ENCODE measurements around the gene EEF2KMT.
"Not testable (repeated sequence)": the region's sequence is repeated elsewhere in the genome, so short reads cannot be mapped to it uniquely, and the experiment has no call there.

Gene EEF2KMT, protein sequence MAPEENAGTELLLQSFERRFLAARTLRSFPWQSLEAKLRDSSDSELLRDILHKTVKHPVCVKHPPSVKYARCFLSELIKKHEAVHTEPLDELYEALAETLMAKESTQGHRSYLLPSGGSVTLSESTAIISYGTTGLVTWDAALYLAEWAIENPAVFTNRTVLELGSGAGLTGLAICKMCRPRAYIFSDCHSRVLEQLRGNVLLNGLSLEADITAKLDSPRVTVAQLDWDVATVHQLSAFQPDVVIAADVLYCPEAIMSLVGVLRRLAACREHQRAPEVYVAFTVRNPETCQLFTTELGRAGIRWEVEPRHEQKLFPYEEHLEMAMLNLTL

DNA sequence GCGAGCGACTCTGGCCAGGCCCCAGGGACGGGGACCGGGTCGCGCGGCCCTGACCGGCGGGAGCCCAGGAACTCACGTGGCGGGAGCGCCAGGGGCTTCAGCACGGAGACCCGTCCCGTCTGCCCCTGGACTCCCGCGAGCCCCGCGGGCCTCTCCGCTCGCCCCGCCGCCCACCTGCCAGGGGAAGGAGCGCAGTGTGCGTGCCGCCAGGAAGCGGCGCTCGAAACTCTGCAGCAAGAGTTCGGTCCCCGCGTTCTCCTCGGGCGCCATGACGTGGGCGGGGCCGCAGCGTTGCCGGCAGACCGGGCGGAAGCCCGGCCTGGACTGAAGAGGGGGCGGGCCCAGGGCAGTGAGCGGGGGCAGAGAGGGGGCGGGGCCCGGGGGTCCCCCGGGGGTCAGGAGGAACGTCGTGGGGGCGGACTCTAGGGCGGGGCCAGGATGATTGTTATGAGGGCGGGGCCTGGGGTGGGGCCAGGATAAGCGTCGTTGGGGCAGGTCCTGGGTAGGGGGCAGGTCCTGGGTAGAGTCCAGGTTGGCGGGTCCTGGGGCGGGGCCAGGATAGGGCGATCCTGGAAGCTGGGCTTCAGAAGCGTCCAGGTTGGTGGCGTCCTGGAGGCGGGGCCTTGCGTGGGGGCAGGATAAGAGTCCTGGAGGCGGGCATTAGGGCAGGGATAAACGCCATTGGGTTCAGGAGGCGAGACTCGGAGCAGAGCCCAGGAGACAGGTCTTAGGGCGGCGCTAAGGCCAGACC is at the start of gene EEF2KMT:
Gene EEF2KMT (minus strand): TSS at position 326 of the 751 bp plus-strand sequence. CDS start 56 bp downstream, at position 270.
- peak within 1 kb of the TSS; percentile 57 for H3K4me3 ChIP-seq (ENCODE audit: low read length)
- peak; percentile 99 for DNase-seq (ENCODE audit: low read depth)

DNA sequence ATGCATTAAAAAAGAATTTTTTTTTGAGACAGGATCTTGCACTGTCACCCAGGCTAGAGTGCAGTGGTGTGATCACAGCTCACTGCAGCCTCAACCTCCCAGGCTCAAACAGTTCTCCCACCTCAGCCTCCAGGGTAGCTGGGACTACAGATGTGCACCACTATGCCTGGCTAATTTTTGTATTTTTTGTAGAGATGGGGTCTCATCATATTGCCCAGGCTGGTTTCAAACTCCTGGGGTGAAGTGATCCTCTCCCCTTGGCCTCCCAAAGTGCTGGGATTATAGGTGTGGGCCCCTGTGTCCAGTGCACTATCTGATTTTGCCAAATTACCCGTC is 47.0 kb upstream of the EEF2KMT start:
- not testable (repeated sequence) for DNase-seq (ENCODE audit: low read depth); H3K4me3 ChIP-seq (ENCODE audit: low read length)

DNA sequence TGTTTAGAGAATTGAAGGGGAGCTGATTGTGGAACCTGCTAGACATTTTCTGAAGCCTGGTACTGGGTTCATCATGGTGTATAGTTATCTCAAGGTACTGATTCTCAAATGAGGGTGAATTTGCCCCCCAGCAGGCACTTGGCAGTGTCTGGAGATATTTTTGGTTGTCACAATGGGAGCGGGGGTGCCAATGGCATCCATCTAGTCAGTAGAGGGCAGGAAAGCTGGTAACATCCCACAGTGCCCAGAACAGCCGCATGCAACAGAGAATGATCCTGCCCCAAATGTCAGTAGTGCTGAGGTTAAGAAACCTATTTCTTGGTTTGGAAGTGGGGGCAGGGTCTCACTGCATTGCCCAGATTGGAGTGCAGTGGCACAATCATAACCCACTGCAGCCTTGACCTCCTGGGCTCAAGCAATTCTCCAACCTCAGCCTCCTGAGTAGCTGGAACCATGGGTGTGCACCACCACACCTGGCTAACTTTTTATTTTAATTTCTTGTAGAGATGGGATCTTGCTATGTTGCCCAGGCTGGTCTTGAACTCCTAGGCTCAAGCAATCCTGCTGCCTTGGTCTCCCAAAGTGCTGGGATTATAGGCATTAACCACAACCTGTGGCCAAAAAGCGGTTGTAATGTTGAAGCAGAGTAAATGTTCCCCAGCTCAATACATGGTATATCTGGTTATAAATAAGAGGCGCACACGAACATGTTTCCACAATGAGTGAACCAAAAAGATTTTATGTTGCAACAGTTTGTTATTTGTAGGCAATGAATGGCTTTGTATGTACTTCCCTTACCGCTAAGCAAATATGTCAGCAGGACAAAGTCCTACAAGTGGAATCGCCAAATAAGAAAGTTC is 46.4 kb upstream of the EEF2KMT start:
- no peak overlapping the region for H3K4me3 ChIP-seq (ENCODE audit: low read length)
- TF ChIP-seq, protein P1, sequence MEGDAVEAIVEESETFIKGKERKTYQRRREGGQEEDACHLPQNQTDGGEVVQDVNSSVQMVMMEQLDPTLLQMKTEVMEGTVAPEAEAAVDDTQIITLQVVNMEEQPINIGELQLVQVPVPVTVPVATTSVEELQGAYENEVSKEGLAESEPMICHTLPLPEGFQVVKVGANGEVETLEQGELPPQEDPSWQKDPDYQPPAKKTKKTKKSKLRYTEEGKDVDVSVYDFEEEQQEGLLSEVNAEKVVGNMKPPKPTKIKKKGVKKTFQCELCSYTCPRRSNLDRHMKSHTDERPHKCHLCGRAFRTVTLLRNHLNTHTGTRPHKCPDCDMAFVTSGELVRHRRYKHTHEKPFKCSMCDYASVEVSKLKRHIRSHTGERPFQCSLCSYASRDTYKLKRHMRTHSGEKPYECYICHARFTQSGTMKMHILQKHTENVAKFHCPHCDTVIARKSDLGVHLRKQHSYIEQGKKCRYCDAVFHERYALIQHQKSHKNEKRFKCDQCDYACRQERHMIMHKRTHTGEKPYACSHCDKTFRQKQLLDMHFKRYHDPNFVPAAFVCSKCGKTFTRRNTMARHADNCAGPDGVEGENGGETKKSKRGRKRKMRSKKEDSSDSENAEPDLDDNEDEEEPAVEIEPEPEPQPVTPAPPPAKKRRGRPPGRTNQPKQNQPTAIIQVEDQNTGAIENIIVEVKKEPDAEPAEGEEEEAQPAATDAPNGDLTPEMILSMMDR (IDR thresholded peaks at IDR 0.05; ENCODE audit: insufficient read depth, low read depth, low read length, missing control alignments): no peak
- no peak for DNase-seq (ENCODE audit: low read depth)

DNA sequence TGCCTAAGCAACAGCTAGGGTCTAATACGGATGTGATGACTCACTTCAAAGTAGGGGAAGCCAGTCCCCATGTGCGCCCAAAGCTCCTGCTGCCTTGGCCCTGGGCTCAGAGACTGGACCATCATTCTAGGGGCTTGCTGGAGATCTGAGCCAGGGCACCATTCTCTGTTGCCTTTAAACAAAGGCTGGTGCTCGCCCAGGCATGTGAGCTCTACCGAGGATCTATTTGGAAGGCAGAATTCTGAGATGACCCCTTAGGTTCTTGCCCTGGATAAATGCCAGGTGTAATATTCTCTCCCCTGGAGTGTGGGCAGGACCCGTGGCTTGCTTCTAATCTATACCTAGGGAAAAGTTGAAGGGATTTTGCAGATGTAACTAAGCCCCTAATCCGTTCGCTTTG is 42.6 kb upstream of the EEF2KMT start:
- DNase-seq (ENCODE audit: low read depth); H3K4me3 ChIP-seq (ENCODE audit: low read length): not testable (repeated sequence)

DNA sequence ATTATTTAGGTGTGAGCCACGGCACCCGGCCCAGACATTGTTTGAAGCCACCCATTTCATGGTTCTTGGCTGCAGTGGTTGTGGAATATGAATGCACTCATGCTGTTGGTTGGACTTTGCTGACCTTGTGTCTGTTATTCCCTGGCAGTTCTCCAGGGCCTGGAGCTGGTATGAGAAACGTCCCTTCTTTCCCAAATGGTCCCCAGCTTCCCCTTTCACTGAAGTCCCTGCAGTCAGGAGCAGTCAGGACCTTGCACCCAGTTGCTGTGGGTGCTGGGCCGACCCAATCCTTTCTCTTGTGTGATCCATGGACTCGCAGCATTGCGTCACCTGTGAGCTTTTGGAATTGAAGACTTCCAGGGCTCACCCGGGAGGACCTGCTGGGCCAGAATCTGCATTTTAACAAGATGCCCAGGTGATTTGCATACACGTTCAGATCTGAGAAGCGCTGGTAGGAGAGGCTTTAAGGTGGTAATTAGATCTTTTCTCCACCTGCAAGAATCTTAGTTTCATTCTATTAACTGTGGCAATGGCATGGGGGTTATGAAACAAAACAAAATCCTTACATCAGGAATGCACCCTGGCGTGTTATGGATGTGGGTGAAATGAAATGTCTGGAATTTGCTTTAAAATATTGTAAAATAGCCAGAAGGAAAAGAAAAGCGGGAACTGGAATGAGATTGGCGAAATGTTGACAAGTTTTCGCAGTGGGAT is 37.3 kb upstream of the EEF2KMT start:
- DNase-seq (ENCODE audit: low read depth): not testable (repeated sequence)

DNA sequence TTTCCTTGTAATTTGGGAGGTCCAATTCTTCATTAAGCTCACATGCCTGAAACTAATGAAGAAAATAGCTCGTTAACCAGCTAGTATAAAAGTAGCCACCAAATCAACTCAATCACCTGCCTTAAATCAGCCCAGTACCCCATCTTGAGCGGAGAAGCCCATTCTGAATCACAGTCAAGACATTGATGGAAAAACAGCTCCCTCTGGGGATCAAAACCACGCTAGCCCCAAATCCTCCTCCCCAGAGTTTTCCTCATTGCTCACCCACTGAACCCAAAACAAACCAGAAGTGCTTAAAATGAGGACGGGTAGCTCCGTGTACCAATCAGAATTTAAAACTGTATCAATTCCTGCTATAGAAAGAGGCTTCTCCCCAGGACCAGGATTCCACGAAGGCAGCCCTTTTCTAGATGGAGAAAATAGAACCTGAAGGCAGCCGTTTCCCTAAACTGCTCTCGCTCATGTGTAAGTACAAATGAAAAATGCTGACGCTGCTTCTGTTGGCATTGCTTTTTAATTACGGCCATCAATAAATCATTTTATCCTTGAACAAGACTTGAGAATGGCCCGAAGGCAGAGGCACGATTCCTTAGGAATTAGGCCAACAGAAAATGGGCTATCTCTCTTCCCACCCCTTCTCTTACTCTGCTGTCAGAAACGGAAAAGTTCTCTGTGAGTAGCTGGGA is 35.5 kb upstream of the EEF2KMT start:
- H3K4me3 ChIP-seq (ENCODE audit: low read length); DNase-seq (ENCODE audit: low read depth): not testable (repeated sequence)

More for the DNA sequence above, 37.3 kb upstream of the EEF2KMT start:
- not testable (repeated sequence) for H3K4me3 ChIP-seq (ENCODE audit: low read length)

DNA sequence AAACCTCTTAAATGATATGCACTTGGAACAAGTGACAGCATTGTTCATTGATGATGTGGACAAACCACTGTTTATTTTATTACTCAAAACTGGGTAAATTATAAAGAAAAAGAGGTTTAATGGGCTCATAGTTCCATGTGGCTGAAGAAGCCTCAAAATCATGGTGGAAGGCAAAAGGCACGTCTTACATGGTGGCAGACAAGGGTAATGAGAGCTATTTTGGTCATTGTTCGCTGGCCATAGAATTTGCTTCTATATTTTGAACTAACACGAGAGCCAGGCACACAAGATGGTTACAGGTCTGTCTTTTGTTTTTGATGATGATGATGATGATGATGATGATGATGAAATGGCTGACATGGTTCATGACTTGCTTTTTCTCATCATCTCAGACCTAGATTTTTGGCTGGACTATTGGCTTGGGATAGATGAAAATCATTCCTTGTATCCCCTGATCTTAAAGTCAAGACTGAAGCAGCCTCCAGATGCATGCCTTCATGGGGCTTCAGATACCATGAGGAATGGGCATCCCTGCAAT is 33.9 kb upstream of the EEF2KMT start:
- not testable (repeated sequence) for DNase-seq (ENCODE audit: low read depth)

DNA sequence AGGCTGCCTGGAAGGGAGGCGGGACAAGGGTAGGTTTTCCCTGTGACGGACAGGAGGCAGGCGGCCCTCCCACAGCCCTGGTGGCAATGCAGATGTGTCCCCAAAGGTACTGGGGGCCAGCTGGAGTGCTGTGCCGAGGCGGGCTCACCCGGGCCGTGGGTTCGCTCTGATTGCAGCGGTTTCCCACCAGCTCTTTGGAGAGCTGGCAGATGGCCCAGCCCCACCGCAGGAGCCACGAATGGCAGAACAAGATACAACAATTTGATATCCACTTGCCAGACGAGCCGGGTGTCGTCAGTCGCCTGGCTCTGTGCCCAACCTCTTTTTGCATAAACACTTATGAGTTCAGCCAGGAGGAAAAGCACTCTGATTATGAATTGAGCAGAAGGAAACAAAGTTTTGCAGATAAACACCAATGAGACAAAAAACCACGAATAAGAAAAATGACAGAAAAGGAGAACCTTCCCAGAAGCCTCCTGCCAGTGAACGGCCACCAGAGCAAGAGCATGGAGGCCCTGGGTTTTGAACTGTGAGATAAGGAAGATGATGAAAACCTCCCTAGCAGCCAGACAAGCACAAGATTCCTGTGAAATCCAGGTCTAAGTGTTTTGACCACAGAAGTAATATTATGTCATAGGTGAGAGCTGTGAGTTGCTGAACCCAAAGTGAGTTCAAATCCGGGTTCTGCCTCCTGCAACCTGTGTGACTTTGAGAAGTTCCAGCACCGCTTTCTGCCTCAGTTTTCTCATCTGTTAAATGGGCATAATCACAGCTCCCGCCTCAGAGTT is 19.9 kb upstream of the EEF2KMT start:
- not testable (repeated sequence) for H3K4me3 ChIP-seq (ENCODE audit: low read length)
- DNase-seq (ENCODE audit: low read depth): peak; percentile 3

More for the DNA sequence above, 33.9 kb upstream of the EEF2KMT start:
- not testable (repeated sequence) for H3K4me3 ChIP-seq (ENCODE audit: low read length)

DNA sequence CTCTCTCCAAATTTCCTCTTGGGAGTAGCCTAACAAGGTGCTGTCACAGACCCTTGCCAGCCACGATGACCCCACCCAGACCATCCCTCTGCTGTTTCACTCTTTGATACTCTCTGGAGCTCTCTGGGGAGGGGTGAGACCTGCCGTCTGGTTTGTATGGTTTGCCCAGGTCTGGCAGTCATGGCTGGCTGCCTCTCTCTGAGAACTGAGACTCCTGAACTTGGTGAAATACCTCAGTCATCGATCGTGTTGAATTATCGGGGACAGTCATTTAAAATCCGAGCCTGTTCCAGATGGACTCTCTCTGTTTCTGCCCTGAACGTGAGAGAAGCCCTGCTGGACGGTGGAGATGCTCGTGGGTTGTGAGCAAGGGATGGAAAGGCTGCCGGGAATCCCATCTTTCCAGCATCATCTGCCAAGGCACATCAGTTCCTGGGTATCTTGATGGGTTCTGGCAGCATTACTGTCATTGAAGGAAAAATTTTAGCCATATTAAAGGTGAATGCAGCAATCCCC is 19.2 kb upstream of the EEF2KMT start:
- not testable (repeated sequence) for DNase-seq (ENCODE audit: low read depth); H3K4me3 ChIP-seq (ENCODE audit: low read length)

DNA sequence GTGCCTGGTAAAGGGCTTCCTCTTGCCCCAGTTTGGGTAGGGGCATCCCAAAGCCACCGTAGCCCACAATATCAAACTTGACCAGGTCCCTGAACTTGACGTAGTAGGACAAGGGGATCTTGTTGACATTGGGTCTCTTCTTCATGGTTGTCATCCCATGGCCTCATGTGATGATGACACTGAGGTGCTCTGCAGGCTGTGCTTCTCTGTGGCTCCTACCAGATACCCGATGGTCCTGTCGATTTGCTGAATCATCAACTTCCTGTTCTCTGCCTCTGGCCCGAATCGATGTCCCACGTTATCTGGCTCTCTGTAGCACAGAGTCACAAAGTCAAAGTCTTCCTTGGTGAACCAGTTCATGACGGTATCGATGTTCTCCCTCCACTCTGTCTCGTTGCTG is 13.3 kb upstream of the EEF2KMT start:
- not testable (repeated sequence) for H3K4me3 ChIP-seq (ENCODE audit: low read length)

More for the DNA sequence above, 13.3 kb upstream of the EEF2KMT start:
- not testable (repeated sequence) for DNase-seq (ENCODE audit: low read depth)
